HepG2 (cell line): ENCODE data around the gene ISG20. TPM values are rescaled to one million over a fixed set of nuclear protein-coding genes. Genes with fewer than 3 reads are reported as not detected.

Experiments
- CEBPB ChIP-seq: IDR thresholded peaks from 2 replicates; pipeline ENCODE4 v1.6.1; 2011; ENCODE audit warnings: low read depth, low read length, improper control_type of control experiment, borderline replicate concordance
- MAFG ChIP-seq: sonication (generic); formaldehyde crosslinking; IDR thresholded peaks from 2 replicates; pipeline ENCODE4 v1.5.1; 2020; ENCODE audit warnings: mild to moderate bottlenecking, missing genetic modification reagents
- PPARG ChIP-seq: conservative IDR thresholded peaks from 2 replicates; pipeline ENCODE4 v1.6.1; 2016; ENCODE audit warnings: missing biosample characterization, missing genetic modification reagents
- RXRB ChIP-seq: IDR thresholded peaks from 2 replicates; pipeline ENCODE4 v1.6.1; 2016; ENCODE audit warnings: borderline replicate concordance, missing genetic modification reagents, missing compliant biosample characterization
- ZNF598 ChIP-seq: sonication (generic); formaldehyde crosslinking; IDR thresholded peaks from 2 replicates; pipeline ENCODE4 v1.5.1; 2020; ENCODE audit warnings: mild to moderate bottlenecking, missing genetic modification reagents, borderline replicate concordance
- ZNF772 ChIP-seq: sonication (generic); formaldehyde crosslinking; IDR thresholded peaks from 2 replicates; pipeline ENCODE4 v1.5.0; 2020; ENCODE audit warnings: mild to moderate bottlenecking, missing genetic modification reagents
- ZNF879 ChIP-seq: sonication (generic); formaldehyde crosslinking; IDR thresholded peaks from 2 replicates; pipeline ENCODE4 v1.8.1; 2023; ENCODE audit warnings: missing genetic modification reagents
- polyA plus RNA-seq, 8 experiments: library from polyadenylated mRNA; depleted of rRNA in 3 of 8; stranded (reverse) in 7 of 8; unstranded in 1 of 8; fragments of >200 nt; fragmentation: Illumina TruSeq in 4 of 8; extraction: Trizol in 4 of 8; gene quantifications; 2 replicates each; pipeline versions ENCODE4 v1.2.1 to v1.2.3, GENCODE V29; 2011 to 2016; ENCODE audit warnings: low read depth in 4 of 8, missing spikeins in 1 of 8, mixed read lengths in 1 of 8; ENCODE audit not compliant: insufficient read depth in 1 of 8
- total RNA-seq, 5 experiments: library from RNA; depleted of rRNA; stranded (reverse); fragments of >200 nt; fragmentation: Illumina TruSeq; extraction: Trizol; gene quantifications; 2 replicates each; pipeline ENCODE4 v1.2.3, GENCODE V29; 2016; ENCODE audit warnings: low read depth in 1 of 5
- TF ChIP-seq, protein P1 (sequence below): sonication (generic); formaldehyde crosslinking; IDR thresholded peaks from 2 replicates; pipeline ENCODE4 v1.4.0; 2020; ENCODE audit warnings: missing genetic modification reagents
- TF ChIP-seq, protein P2 (sequence below): sonication (generic); formaldehyde crosslinking; IDR thresholded peaks from 2 replicates; pipeline ENCODE4 v1.4.0; 2020; ENCODE audit warnings: missing genetic modification reagents
- TF ChIP-seq, protein P3 (sequence below): sonication (generic); formaldehyde crosslinking; IDR thresholded peaks from 2 replicates; pipeline ENCODE4 v1.8.0; 2022; ENCODE audit warnings: missing genetic modification reagents, mild to moderate bottlenecking, borderline replicate concordance
- TF ChIP-seq, protein P4 (sequence below): sonication (generic); formaldehyde crosslinking; IDR thresholded peaks from 2 replicates; pipeline ENCODE4 v1.8.1; 2023; ENCODE audit warnings: mild to moderate bottlenecking, moderate library complexity, missing genetic modification reagents
- TF ChIP-seq, protein P5 (sequence below): sonication (generic); formaldehyde crosslinking; IDR thresholded peaks from 2 replicates; pipeline ENCODE4 v1.4.0; 2020; ENCODE audit warnings: mild to moderate bottlenecking, missing genetic modification reagents

Gene ISG20
- total and polyA plus RNA-seq, 2 of the 13 experiments (the other 11 are each of a cell fraction or from before 2014, with no cell fraction given): 6.3 to 31.5 TPM

DNA sequence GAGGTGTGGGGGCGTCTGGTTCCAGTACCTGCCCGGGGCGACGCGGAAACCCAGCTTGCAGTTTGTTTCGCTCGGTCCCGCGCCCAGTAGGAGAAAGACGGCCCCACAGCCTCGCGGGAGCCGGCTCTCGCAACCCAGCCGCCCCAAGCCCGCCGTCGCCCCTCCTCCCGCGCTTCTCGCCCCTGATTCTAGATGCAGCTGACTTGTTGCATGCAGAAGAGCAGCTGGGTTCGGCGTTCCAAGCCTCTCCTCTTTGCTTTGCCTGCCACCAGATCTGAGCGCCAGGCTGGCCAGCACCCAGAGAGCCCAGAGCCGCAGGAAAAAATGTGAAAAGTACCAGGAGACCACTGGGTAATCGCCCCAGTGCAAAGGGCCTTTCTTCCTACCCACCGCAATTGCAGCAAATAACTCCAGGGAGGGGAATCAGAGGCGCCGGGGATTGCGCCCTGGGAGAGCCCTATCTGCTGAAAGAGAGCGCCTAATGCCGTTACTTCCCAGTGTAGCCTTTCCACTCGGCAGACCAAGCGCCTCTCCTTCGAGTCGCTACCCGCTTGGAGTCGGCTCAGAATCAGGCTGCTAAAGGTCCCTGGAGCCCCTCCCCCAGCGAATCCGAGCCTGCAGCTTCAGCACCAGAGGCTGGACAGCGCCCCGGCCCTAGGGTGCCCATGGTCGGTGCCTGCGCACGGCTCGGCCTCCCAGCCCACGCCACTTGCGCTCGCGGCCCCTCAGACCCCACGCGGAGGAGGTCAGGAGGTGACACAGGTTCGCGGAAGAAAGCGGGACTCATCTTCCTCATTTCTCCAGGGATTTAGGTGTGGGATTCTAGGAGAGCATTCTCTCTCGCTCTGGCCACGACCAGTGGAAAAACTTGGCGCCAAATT lies 33.4 kb upstream of the ISG20 start (continued):
- TF ChIP-seq, protein P1, sequence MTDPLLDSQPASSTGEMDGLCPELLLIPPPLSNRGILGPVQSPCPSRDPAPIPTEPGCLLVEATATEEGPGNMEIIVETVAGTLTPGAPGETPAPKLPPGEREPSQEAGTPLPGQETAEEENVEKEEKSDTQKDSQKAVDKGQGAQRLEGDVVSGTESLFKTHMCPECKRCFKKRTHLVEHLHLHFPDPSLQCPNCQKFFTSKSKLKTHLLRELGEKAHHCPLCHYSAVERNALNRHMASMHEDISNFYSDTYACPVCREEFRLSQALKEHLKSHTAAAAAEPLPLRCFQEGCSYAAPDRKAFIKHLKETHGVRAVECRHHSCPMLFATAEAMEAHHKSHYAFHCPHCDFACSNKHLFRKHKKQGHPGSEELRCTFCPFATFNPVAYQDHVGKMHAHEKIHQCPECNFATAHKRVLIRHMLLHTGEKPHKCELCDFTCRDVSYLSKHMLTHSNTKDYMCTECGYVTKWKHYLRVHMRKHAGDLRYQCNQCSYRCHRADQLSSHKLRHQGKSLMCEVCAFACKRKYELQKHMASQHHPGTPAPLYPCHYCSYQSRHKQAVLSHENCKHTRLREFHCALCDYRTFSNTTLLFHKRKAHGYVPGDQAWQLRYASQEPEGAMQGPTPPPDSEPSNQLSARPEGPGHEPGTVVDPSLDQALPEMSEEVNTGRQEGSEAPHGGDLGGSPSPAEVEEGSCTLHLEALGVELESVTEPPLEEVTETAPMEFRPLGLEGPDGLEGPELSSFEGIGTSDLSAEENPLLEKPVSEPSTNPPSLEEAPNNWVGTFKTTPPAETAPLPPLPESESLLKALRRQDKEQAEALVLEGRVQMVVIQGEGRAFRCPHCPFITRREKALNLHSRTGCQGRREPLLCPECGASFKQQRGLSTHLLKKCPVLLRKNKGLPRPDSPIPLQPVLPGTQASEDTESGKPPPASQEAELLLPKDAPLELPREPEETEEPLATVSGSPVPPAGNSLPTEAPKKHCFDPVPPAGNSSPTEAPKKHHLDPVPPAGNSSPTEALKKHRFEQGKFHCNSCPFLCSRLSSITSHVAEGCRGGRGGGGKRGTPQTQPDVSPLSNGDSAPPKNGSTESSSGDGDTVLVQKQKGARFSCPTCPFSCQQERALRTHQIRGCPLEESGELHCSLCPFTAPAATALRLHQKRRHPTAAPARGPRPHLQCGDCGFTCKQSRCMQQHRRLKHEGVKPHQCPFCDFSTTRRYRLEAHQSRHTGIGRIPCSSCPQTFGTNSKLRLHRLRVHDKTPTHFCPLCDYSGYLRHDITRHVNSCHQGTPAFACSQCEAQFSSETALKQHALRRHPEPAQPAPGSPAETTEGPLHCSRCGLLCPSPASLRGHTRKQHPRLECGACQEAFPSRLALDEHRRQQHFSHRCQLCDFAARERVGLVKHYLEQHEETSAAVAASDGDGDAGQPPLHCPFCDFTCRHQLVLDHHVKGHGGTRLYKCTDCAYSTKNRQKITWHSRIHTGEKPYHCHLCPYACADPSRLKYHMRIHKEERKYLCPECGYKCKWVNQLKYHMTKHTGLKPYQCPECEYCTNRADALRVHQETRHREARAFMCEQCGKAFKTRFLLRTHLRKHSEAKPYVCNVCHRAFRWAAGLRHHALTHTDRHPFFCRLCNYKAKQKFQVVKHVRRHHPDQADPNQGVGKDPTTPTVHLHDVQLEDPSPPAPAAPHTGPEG: 0 out of 2 replicates have a peak, but pooled peaks have one; percentile 30
- no peak for TF ChIP-seq MAFG
- TF ChIP-seq, protein P2, sequence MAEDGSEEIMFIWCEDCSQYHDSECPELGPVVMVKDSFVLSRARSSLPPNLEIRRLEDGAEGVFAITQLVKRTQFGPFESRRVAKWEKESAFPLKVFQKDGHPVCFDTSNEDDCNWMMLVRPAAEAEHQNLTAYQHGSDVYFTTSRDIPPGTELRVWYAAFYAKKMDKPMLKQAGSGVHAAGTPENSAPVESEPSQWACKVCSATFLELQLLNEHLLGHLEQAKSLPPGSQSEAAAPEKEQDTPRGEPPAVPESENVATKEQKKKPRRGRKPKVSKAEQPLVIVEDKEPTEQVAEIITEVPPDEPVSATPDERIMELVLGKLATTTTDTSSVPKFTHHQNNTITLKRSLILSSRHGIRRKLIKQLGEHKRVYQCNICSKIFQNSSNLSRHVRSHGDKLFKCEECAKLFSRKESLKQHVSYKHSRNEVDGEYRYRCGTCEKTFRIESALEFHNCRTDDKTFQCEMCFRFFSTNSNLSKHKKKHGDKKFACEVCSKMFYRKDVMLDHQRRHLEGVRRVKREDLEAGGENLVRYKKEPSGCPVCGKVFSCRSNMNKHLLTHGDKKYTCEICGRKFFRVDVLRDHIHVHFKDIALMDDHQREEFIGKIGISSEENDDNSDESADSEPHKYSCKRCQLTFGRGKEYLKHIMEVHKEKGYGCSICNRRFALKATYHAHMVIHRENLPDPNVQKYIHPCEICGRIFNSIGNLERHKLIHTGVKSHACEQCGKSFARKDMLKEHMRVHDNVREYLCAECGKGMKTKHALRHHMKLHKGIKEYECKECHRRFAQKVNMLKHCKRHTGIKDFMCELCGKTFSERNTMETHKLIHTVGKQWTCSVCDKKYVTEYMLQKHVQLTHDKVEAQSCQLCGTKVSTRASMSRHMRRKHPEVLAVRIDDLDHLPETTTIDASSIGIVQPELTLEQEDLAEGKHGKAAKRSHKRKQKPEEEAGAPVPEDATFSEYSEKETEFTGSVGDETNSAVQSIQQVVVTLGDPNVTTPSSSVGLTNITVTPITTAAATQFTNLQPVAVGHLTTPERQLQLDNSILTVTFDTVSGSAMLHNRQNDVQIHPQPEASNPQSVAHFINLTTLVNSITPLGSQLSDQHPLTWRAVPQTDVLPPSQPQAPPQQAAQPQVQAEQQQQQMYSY (CRISPR knock-in tag): 0 out of 2 replicates have a peak, but pooled peaks have one; percentile 22
- peak; percentile 47; the same call in 1 of the 2 replicates for TF ChIP-seq RXRB (CRISPR knock-in tag)
- no peak for TF ChIP-seq PPARG
- TF ChIP-seq ZNF772 (CRISPR knock-in tag): peak; percentile 48; the same call in 1 of the 2 replicates
- no peak for TF ChIP-seq CEBPB
- TF ChIP-seq, protein P3, sequence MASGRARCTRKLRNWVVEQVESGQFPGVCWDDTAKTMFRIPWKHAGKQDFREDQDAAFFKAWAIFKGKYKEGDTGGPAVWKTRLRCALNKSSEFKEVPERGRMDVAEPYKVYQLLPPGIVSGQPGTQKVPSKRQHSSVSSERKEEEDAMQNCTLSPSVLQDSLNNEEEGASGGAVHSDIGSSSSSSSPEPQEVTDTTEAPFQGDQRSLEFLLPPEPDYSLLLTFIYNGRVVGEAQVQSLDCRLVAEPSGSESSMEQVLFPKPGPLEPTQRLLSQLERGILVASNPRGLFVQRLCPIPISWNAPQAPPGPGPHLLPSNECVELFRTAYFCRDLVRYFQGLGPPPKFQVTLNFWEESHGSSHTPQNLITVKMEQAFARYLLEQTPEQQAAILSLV (CRISPR knock-in tag): 0 out of 2 replicates have a peak, but pooled peaks have one; percentile 32
- TF ChIP-seq ZNF879 (CRISPR knock-in tag): 0 out of 2 replicates have a peak, but pooled peaks have one; percentile 62
- TF ChIP-seq, protein P4, sequence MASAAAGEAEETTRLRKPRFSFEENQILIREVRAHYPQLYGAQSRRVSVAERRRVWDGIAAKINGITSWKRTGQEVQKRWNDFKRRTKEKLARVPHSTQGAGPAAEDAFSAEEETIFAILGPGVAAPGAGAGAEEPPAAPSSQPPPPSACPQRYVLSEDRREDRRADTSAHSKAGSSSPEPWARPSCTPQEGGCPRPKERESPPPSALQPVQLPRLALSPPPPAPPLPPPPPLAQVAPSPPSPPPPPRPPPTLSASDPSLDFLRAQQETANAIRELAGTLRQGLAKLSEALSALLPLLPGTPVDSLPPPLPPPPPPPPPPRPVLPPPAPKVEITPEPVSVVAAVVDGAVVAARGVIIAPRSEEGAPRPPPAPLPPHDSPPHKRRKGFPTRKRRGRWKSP (CRISPR knock-in tag): 0 out of 2 replicates have a peak, but pooled peaks have one; percentile 52
- no peak for TF ChIP-seq ZNF598 (CRISPR knock-in tag)
- TF ChIP-seq, protein P5, sequence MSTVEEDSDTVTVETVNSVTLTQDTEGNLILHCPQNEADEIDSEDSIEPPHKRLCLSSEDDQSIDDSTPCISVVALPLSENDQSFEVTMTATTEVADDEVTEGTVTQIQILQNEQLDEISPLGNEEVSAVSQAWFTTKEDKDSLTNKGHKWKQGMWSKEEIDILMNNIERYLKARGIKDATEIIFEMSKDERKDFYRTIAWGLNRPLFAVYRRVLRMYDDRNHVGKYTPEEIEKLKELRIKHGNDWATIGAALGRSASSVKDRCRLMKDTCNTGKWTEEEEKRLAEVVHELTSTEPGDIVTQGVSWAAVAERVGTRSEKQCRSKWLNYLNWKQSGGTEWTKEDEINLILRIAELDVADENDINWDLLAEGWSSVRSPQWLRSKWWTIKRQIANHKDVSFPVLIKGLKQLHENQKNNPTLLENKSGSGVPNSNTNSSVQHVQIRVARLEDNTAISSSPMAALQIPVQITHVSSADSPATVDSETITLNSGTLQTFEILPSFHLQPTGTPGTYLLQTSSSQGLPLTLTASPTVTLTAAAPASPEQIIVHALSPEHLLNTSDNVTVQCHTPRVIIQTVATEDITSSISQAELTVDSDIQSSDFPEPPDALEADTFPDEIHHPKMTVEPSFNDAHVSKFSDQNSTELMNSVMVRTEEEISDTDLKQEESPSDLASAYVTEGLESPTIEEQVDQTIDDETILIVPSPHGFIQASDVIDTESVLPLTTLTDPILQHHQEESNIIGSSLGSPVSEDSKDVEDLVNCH (CRISPR knock-in tag): no peak
